Heart left ventricle (tissue), 16 donors: Measurements from ENCODE around the gene PDZD4. TPM values are rescaled to one million over a fixed set of nuclear protein-coding genes. Genes with fewer than 3 reads are reported as not detected.

Experiments used
- ATAC-seq, 4 donors: fragments of 200-7000 bp; cut with Tn5 transposase; one replicate each; pipeline ENCODE4 v1.9.1; 2020 to 2022; ENCODE audit warnings: moderate library complexity in 4 of 4, mild to moderate bottlenecking in 3 of 4, moderate number of reproducible peaks in 1 of 4
- DNase-seq, 5 donors: peaks; one replicate each; pipeline ENCODE4 v3.0.0-alpha.2; 2020
- H3K27ac ChIP-seq, 12 donors: fragments of 200-600 bp; sonication (generic) in 4 of 12; one replicate each; pipeline versions ENCODE4 v1.5.0 to v1.8.0; 2016 to 2022; ENCODE audit warnings: mild to moderate bottlenecking in 2 of 12
- H3K27me3 ChIP-seq, 9 donors: fragments of 200-600 bp; sonication (generic) in 2 of 9; one replicate each; pipeline versions ENCODE4 v1.5.1 to v1.8.0; 2016 to 2022; ENCODE audit warnings: mild to moderate bottlenecking in 3 of 9
- H3K36me3 ChIP-seq, 9 donors: fragments of 200-600 bp; sonication (generic) in 2 of 9; one replicate each; pipeline versions ENCODE4 v1.5.0 to v1.8.0; 2018 to 2022; ENCODE audit warnings: mild to moderate bottlenecking in 2 of 9
- H3K4me1 ChIP-seq, 12 donors: fragments of 200-600 bp; sonication (generic) in 4 of 12; one replicate each; pipeline versions ENCODE4 v1.5.0 to v1.8.0; 2016 to 2022; ENCODE audit warnings: mild to moderate bottlenecking in 3 of 12
- H3K4me3 ChIP-seq, 12 donors: fragments of 200-600 bp; sonication (generic) in 4 of 12; one replicate each; pipeline versions ENCODE4 v1.5.0 to v1.8.0; 2017 to 2022; ENCODE audit warnings: mild to moderate bottlenecking in 9 of 12, moderate library complexity in 4 of 12
- H3K9me3 ChIP-seq, 12 donors: fragments of 200-600 bp; sonication (generic) in 4 of 12; one replicate each; pipeline versions ENCODE4 v1.5.0 to v1.8.0; 2016 to 2022; ENCODE audit warnings: mild to moderate bottlenecking in 1 of 12
- CTCF ChIP-seq, 12 donors: fragments of 200-600 bp; sonication (generic) in 4 of 12; IDR thresholded peaks; one replicate each; pipeline versions ENCODE4 v1.5.0 to v1.8.0; 2018 to 2022; ENCODE audit warnings: antibody characterized with exemption in 12 of 12, mild to moderate bottlenecking in 5 of 12
- POLR2A ChIP-seq, 2 donors: fragments of 450-650 bp; IDR thresholded peaks; one replicate each; pipeline ENCODE4 v1.6.1; 2017; ENCODE audit warnings: antibody characterized with exemption in 2 of 2, mild to moderate bottlenecking in 2 of 2, moderate library complexity in 2 of 2
- WGBS, 4 donors: extraction: QIAGEN DNeasy Blood & Tissue Kit in 2 of 4; methylation state at CpG; one replicate each; pipeline versions ENCODE4 v1.1.5 to v1.1.7; 2013 to 2018; 5-methylcytosine and 5-hydroxymethylcytosine counted together
- intact Hi-C, 10 donors: fragments of 100-400 bp; cut with DNase I; formaldehyde crosslinking; loops; one replicate each; pipeline versions ENCODE4 v1.11.1 to v1.14.2; 2022
- polyA plus RNA-seq, 2 donors: library from polyadenylated mRNA; stranded (reverse); fragments of 200-250 nt; gene quantifications; one replicate each; pipeline ENCODE4 v1.2.3, GENCODE V29; 2013
- total RNA-seq, 9 donors: library from RNA; depleted of rRNA in 2 of 9; stranded (reverse); fragments of >200 nt in 2 of 9; fragmentation: NEBNext Ultra II Directional in 3 of 9; extraction: Animal tissue kit (Norgen Biotek cat#: 25700) in 3 of 9; gene quantifications; one replicate each; pipeline versions ENCODE4 v1.1.0 to v1.2.4, GENCODE V29; 2016 to 2023
- donor health status: ischemic (EF 13 %, LVEDD 7.1; RV severe dilation, severe dysfunction).
- donor health status: healthy with polysubstance abuse.
- donor health status: DM: no; HTN: yes; CAD: no.
- donor health status: DM: no; HTN: no; CAD: no.
- donor health status: ischemic (EF 25% LVEDD 6.9; RV normal size, moderate dysfunction).
- donor health status: ischemic (EF 25% LVEDD 5.7; RV mildly dilated, moderate dysfunction).
- donor health status: healthy.
- donor health status: DM: yes; HTN: yes; CAD: no.
- donor health status: ischemic (EF 35%, LVEDD 5.7; RV mildly dilated, moderate dysfunction).
- donor health status: nonischemic (EF 11% LVEDD 7.7; RV severe dilation, severe dysfunction).
- donor health status: DM: yes; HTN: yes; CAD: no.
- donor health status: PGD.
- donor health status: ischemic (EF 29% LVEDD 5.4; RV normal size, mild dysfunction).
- donor health status: nonischemic (EF 23%, LVEDD 6.1; RV moderate dilation, normal function).

Gene PDZD4
- total and polyA plus RNA-seq, 11 donors, result 1.7 to 4.0 (median 2.4) TPM

GRCh38 chrX:153825042-153825441 lies 5.3 kb downstream of the PDZD4 start:
- Histone ChIP-seq H3K4me3 (no peak overlapping the region), H3K27ac (no peak overlapping the region), H3K36me3 (no peaks in the 10 kb centered on the region), H3K9me3 (no peaks in the 10 kb centered on the region), H3K4me1 (peaks cover 0 to 19% (median 0%) of the 10 kb centered on the region in 12 donors), H3K27me3 (peaks cover 0 to 71% (median 0%) of the 10 kb centered on the region in 9 donors)
- WGBS, 4 donors, result 72 to 80% (median 75%) methylated on average over 5 to 8 of the region's 8 CpGs
- ATAC-seq (no peak), DNase-seq (no peak)
- intact Hi-C loops, result loop anchor here in 1 of 10 donors (5.0 kb wide), 2 partner anchors 62 to 77 kb away; partner anchors contain the start of genes AVPR2 and L1CAM
- TF ChIP-seq POLR2A (IDR thresholded peaks at IDR 0.05), result no peak
- no peak for TF ChIP-seq CTCF (IDR thresholded peaks at IDR 0.05)

- 80 to 92% (median 84%) methylated on average over 8 to 10 of the region's 10 CpGs for WGBS, 4 donors
- TF ChIP-seq CTCF (IDR thresholded peaks at IDR 0.05), result no peak
- TF ChIP-seq POLR2A (IDR thresholded peaks at IDR 0.05), result no peak
- DNase-seq (no peak), ATAC-seq (no peak)
- H3K9me3 ChIP-seq, result no peaks in the 10 kb centered on the region
- H3K27ac ChIP-seq, result no peak overlapping the region
- H3K27me3 ChIP-seq, result peaks cover 0 to 71% (median 0%) of the 10 kb centered on the region in 9 donors
- H3K4me3 ChIP-seq, result no peak overlapping the region
- no peaks in the 10 kb centered on the region for H3K36me3 ChIP-seq
- intact Hi-C loops, result no loop called here
- peaks cover 0 to 16% (median 0%) of the 10 kb centered on the region in 12 donors for H3K4me1 ChIP-seq
These were observed 6.0 kb downstream of the PDZD4 start for GRCh38 chrX:153824348-153824747.

- WGBS, 4 donors, result 91 to 95% (median 94%) methylated on average over 7 to 9 of the region's 9 CpGs
- TF ChIP-seq POLR2A (IDR thresholded peaks at IDR 0.05) (no peak), CTCF (IDR thresholded peaks at IDR 0.05) (no peak)
- intact Hi-C loops, result no loop called here
These were observed 9.3 kb downstream of the PDZD4 start for GRCh38 chrX:153821066-153821465.

GRCh38 chrX:153820601-153821000 lies 9.7 kb downstream of the PDZD4 start:
- intact Hi-C loops, result no loop called here
- H3K27ac ChIP-seq, result no peak overlapping the region
- H3K4me1 ChIP-seq, result peaks cover 0 to 7% (median 0%) of the 10 kb centered on the region in 12 donors
- H3K9me3 ChIP-seq, result no peaks in the 10 kb centered on the region
- peaks cover 0 to 57% (median 0%) of the 10 kb centered on the region in 9 donors for H3K27me3 ChIP-seq
- ATAC-seq (no peak), DNase-seq (no peak)
- no peak for TF ChIP-seq CTCF (IDR thresholded peaks at IDR 0.05)
- no peak for TF ChIP-seq POLR2A (IDR thresholded peaks at IDR 0.05)
- no peak overlapping the region for H3K4me3 ChIP-seq
- WGBS, 4 donors, result 82 to 87% (median 85%) methylated on average over 7 of the region's 7 CpGs
- H3K36me3 ChIP-seq, result no peaks in the 10 kb centered on the region

More at GRCh38 chrX:153821066-153821465, 9.3 kb downstream of the PDZD4 start:
- no peaks in the 10 kb centered on the region for H3K9me3 ChIP-seq
- H3K27me3 ChIP-seq, result peaks cover 0 to 62% (median 0%) of the 10 kb centered on the region in 9 donors
- ATAC-seq (no peak), DNase-seq (no peak)
- H3K27ac ChIP-seq, result no peak overlapping the region
- H3K36me3 ChIP-seq, result no peaks in the 10 kb centered on the region
- H3K4me1 ChIP-seq, result peaks cover 0 to 7% (median 0%) of the 10 kb centered on the region in 12 donors
- H3K4me3 ChIP-seq, result no peak overlapping the region
